Tibial artery (tissue), 4 donors: Measurements from ENCODE around the gene NDNF.

Experiments used
- DNase-seq, 2 donors: peaks; one replicate each; pipeline ENCODE4 v3.0.0-alpha.2; 2019
- H3K27ac ChIP-seq, 2 donors: fragments of 200-600 bp; sonication (generic) in 1 of 2; 1 replicate in 1 of 2; 2 replicates in 1 of 2; pipeline ENCODE4 v1.5.1; 2018 to 2019; ENCODE audit warnings: mild to moderate bottlenecking in 1 of 2
- H3K27me3 ChIP-seq, 2 donors: fragments of 200-600 bp; sonication (generic) in 1 of 2; one replicate each; pipeline versions ENCODE4 v1.5.1 to v1.6.0; 2016 to 2019
- H3K36me3 ChIP-seq, 3 donors: fragments of 200-600 bp; sonication (generic) in 2 of 3; one replicate each; pipeline ENCODE4 v1.5.1; 2016 to 2019; ENCODE audit warnings: mild to moderate bottlenecking in 2 of 3
- H3K4me1 ChIP-seq, 4 donors: fragments of 200-600 bp; sonication (generic) in 2 of 4; 1 replicate in 3 of 4; 2 replicates in 1 of 4; pipeline ENCODE4 v1.5.1; 2016 to 2019
- H3K4me3 ChIP-seq, 2 donors: fragments of 200-600 bp; sonication (generic) in 1 of 2; 1 replicate in 1 of 2; 2 replicates in 1 of 2; pipeline ENCODE4 v1.5.1; 2018 to 2019; ENCODE audit warnings: mild to moderate bottlenecking in 2 of 2
- H3K9me3 ChIP-seq, 3 donors: fragments of 200-600 bp; sonication (generic) in 1 of 3; one replicate each; pipeline ENCODE4 v1.5.1; 2016 to 2019
- CTCF ChIP-seq, 2 experiments: fragments of 200-600 bp in 1 of 2; fragments of 450-650 bp in 1 of 2; IDR thresholded peaks; one replicate each; pipeline ENCODE4 v1.5.1; 2017 to 2019; ENCODE audit warnings: antibody characterized with exemption in 2 of 2, mild to moderate bottlenecking in 1 of 2, moderate library complexity in 1 of 2
- intact Hi-C: fragments of 100-400 bp; cut with DNase I; formaldehyde crosslinking; loops from one replicate; pipeline ENCODE4 v1.15.0; 2023; ENCODE audit warnings: low total_unique reads

NDNF gene

GRCh38 chr4:121016611-121017010, 55.7 kb downstream of the NDNF start:
- no peak overlapping the region for H3K27ac ChIP-seq
- intact Hi-C loops: no loop called here
- no peaks in the 10 kb centered on the region for H3K9me3 ChIP-seq
- H3K4me3 ChIP-seq: no peak overlapping the region
- no peak for TF ChIP-seq CTCF (IDR thresholded peaks at IDR 0.05)
- no peaks in the 10 kb centered on the region for H3K27me3 ChIP-seq
- no peaks in the 10 kb centered on the region for H3K36me3 ChIP-seq
- DNase-seq: no peak
- H3K4me1 ChIP-seq: no peaks in the 10 kb centered on the region

GRCh38 chr4:121015421-121015820, 56.9 kb downstream of the NDNF start:
- DNase-seq: no peak
- Histone ChIP-seq H3K9me3 (no peaks in the 10 kb centered on the region), H3K36me3 (no peaks in the 10 kb centered on the region), H3K27ac (no peak overlapping the region), H3K4me3 (no peak overlapping the region), H3K27me3 (no peaks in the 10 kb centered on the region), H3K4me1 (no peaks in the 10 kb centered on the region)
- intact Hi-C loops: no loop called here
- TF ChIP-seq CTCF (IDR thresholded peaks at IDR 0.05): no peak

GRCh38 chr4:121014544-121014943, 57.8 kb downstream of the NDNF start:
- Histone ChIP-seq H3K4me1 (no peaks in the 10 kb centered on the region), H3K36me3 (no peaks in the 10 kb centered on the region), H3K27me3 (no peaks in the 10 kb centered on the region), H3K4me3 (no peak overlapping the region), H3K27ac (no peak overlapping the region), H3K9me3 (no peaks in the 10 kb centered on the region)
- no peak for TF ChIP-seq CTCF (IDR thresholded peaks at IDR 0.05)
- intact Hi-C loops: no loop called here
- no peak for DNase-seq

GRCh38 chr4:121011780-121012340, 60.5 kb downstream of the NDNF start:
- Histone ChIP-seq H3K4me3 (no peak overlapping the region), H3K9me3 (no peaks in the 10 kb centered on the region), H3K27me3 (no peaks in the 10 kb centered on the region), H3K4me1 (no peaks in the 10 kb centered on the region), H3K36me3 (no peaks in the 10 kb centered on the region), H3K27ac (no peak overlapping the region)
- DNase-seq: no peak
- intact Hi-C loops: no loop called here
- TF ChIP-seq CTCF (IDR thresholded peaks at IDR 0.05): no peak

- H3K27me3 ChIP-seq: no peaks in the 10 kb centered on the region
- DNase-seq: no peak
- no peaks in the 10 kb centered on the region for H3K4me1 ChIP-seq
- no peak overlapping the region for H3K4me3 ChIP-seq
- no peaks in the 10 kb centered on the region for H3K36me3 ChIP-seq
- TF ChIP-seq CTCF (IDR thresholded peaks at IDR 0.05): no peak
- no peak overlapping the region for H3K27ac ChIP-seq
- H3K9me3 ChIP-seq: no peaks in the 10 kb centered on the region
- intact Hi-C loops: no loop called here
Observed at GRCh38 chr4:121011138-121011537, 61.2 kb downstream of the NDNF start.
